Activated CD8-positive, alpha-beta T cell treated with anti-CD3 and anti-CD28 coated beads for 36 hours (primary cell): Measurements from ENCODE around the gene NRTN. TPM values are rescaled to one million over a fixed set of nuclear protein-coding genes. Genes with fewer than 3 reads are reported as not detected.

Source experiments
- ATAC-seq: fragments of 200-7000 bp; cut with Tn5 transposase; one replicate; pipeline ENCODE4 v1.10.0; 2021; ENCODE audit warnings: mild to moderate bottlenecking, moderate library complexity
- CTCF ChIA-PET: fragments of 350-600 bp; sonication (Branson Sonifier 250); formaldehyde crosslinking; loops from one replicate; lab custom pipeline; 2021; ENCODE audit warnings: antibody characterized with exemption; lab: Charles Lee
- POLR2A ChIA-PET: fragments of 350-600 bp; sonication (Branson Sonifier 250); formaldehyde crosslinking; loops from one replicate; lab custom pipeline; 2021; ENCODE audit warnings: antibody characterized with exemption; lab: Charles Lee
- DNase-seq: peaks from one replicate; pipeline ENCODE4 v3.0.0-alpha.2; 2020
- H3K27ac Mint-ChIP-seq: one replicate; pipeline ENCODE4 v1.8.0; 2021; ENCODE audit warnings: mild to moderate bottlenecking, mixed read lengths
- H3K27me3 Mint-ChIP-seq: one replicate; pipeline ENCODE4 v1.8.0; 2021; ENCODE audit warnings: mixed read lengths
- H3K36me3 Mint-ChIP-seq: one replicate; pipeline ENCODE4 v1.8.0; 2021; ENCODE audit warnings: low read depth, mixed read lengths
- H3K4me1 Mint-ChIP-seq: one replicate; pipeline ENCODE4 v1.8.0; 2021; ENCODE audit warnings: low read depth, mixed read lengths
- H3K4me3 Mint-ChIP-seq: one replicate; pipeline ENCODE4 v1.8.0; 2021; ENCODE audit warnings: mild to moderate bottlenecking, moderate library complexity, mixed read lengths
- H3K9me3 Mint-ChIP-seq: one replicate; pipeline ENCODE4 v1.8.0; 2021; ENCODE audit warnings: mixed read lengths
- intact Hi-C: fragments of 100-400 bp; cut with micrococcal nuclease; formaldehyde crosslinking; loops from one replicate; pipeline ENCODE4 v1.10.0; 2022
- total RNA-seq, 2 experiments: library from RNA; stranded (reverse); gene quantifications; one replicate each; pipeline ENCODE4 v1.2.3, GENCODE V29; 2021
- TF ChIP-seq, protein P1 (sequence below): fragments of 200-600 bp; IDR thresholded peaks from one replicate; pipeline ENCODE4 v1.8.0; 2022; ENCODE audit warnings: antibody characterized with exemption, mild to moderate bottlenecking

The NRTN gene
- total RNA-seq, 2 experiments from 2014 or later, result 0.72 TPM; not detected in 1

DNA sequence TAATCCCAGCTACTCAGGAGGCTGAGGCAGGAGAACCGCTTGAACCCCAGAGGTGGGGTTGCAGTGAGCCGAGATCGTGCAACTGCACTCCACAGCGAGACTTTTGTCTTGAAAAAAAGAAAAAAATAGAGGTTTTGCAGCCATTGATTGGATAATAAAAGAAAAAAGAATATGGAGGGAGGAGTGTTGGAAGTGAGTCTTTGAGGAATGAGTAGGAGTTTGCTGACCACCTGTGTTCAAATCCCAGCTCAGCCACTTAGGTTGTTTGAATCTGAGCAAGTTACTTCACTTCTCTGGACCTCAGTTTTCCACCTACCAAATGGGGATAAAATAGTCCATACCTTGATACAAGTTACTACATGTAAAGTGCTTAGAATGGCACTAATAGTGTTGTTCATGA is 6.2 kb downstream of the NRTN start:
- H3K27me3 Mint-ChIP-seq, result no peaks in the 10 kb centered on the region
- no peak overlapping the region for H3K27ac Mint-ChIP-seq
- no peaks in the 10 kb centered on the region for H3K4me1 Mint-ChIP-seq
- TF ChIP-seq, protein P1, sequence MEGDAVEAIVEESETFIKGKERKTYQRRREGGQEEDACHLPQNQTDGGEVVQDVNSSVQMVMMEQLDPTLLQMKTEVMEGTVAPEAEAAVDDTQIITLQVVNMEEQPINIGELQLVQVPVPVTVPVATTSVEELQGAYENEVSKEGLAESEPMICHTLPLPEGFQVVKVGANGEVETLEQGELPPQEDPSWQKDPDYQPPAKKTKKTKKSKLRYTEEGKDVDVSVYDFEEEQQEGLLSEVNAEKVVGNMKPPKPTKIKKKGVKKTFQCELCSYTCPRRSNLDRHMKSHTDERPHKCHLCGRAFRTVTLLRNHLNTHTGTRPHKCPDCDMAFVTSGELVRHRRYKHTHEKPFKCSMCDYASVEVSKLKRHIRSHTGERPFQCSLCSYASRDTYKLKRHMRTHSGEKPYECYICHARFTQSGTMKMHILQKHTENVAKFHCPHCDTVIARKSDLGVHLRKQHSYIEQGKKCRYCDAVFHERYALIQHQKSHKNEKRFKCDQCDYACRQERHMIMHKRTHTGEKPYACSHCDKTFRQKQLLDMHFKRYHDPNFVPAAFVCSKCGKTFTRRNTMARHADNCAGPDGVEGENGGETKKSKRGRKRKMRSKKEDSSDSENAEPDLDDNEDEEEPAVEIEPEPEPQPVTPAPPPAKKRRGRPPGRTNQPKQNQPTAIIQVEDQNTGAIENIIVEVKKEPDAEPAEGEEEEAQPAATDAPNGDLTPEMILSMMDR, result no peak
- CTCF ChIA-PET, result no interaction called here
- DNase-seq (no peak), ATAC-seq (no peak)
- intact Hi-C loops, result no loop called here
- no peak overlapping the region for H3K4me3 Mint-ChIP-seq
- POLR2A ChIA-PET, result no interaction called here
- no peaks in the 10 kb centered on the region for H3K9me3 Mint-ChIP-seq
- no peaks in the 10 kb centered on the region for H3K36me3 Mint-ChIP-seq

DNA sequence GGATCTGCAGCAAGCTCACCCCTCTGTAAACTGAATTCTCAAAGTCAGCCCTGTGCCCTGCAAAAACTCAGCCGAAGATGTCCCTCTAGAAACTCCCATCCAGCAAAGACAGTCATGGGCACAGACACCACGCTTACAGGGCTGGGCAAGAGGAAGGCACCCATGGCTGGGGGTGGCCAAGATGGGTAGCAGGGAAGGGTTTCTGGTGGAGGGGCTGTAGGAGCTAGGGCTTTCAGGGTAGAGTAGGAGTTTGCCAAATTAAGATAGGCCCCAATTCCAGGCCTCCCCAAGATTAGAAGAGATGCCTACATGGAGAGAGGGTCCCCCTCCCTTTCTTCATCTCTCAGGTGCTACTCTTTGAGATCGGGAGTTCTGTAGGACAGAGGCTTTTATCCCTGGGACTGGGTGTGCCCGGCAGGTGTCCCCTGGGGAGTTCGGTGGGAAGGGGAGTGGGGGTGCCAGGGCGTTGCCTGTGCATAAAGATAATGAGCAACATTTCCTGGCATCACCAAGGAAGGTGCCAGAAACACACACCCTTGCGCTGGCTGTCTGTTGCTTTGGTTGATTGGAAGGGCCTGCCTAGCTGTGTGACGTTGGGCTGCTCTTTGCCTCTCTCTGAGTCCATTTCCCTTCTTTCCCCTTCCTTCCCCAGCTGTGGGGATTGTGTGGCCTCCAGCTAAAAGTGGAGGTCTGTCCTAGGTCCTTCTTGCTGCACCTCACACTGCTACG is 9.4 kb downstream of the NRTN start:
- Mint-ChIP-seq H3K27me3 (peaks cover 5% of the 10 kb centered on the region), H3K9me3 (no peaks in the 10 kb centered on the region), H3K4me1 (no peaks in the 10 kb centered on the region), H3K36me3 (no peaks in the 10 kb centered on the region), H3K27ac (no peak overlapping the region), H3K4me3 (no peak overlapping the region)
- DNase-seq (no peak), ATAC-seq (no peak)
- TF ChIP-seq, protein P1, result no peak
- CTCF ChIA-PET, result interaction anchor here (2.2 kb wide), 1 partner anchor 10 kb away, joined by 10 read pairs; no protein-coding TSS in a partner anchor
- intact Hi-C loops, result no loop called here
- POLR2A ChIA-PET, result no interaction called here

DNA sequence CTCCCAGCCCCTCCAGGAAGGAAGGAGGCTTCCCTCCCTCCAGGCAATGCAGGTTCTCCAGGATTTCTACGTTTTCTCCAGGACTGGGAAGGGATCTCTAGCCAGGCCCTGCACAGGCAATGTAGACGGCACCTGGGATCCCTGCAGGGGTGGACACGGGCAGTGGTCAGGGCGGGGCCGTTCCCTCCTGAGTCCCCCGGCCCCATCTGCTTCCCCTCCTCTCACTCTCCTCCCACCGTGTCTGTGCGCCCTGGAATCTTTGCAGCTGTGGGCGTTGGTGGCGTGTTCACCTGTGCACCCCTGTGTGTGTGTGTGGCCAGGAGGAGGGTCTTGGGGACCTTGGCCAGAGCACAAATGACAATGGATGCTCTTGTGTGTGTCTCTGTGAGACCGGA is 10.0 kb downstream of the NRTN start:
- TF ChIP-seq, protein P1, result no peak
- Mint-ChIP-seq H3K4me1 (no peaks in the 10 kb centered on the region), H3K36me3 (no peaks in the 10 kb centered on the region), H3K4me3 (no peak overlapping the region), H3K27me3 (peaks cover 5% of the 10 kb centered on the region), H3K27ac (no peak overlapping the region), H3K9me3 (no peaks in the 10 kb centered on the region)
- intact Hi-C loops, result no loop called here
- DNase-seq (no peak), ATAC-seq (no peak)
- POLR2A ChIA-PET, result no interaction called here
- CTCF ChIA-PET, result interaction anchor here (2.2 kb wide), 1 partner anchor 11 kb away, joined by 10 read pairs; no protein-coding TSS in a partner anchor

DNA sequence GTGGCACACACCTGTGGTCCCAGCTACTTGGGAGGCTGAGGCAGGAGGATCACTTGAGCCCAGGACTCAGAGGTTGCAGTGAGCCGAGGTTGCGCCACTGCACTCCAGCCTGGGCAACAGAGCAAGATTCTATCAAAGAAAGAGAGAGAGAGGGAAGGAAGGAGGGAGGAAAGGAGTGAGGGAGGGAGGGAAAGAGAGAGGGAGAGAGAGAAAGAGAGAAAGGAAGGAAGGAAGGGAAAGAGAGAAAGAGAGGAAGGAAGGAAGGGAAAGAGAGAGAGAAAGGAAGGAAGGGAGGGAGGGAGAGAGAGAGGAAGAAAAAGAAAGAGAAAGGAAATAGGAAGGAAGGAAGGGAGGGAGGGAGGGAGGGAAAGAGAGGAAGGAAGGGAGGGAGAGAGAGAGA is 12.4 kb downstream of the NRTN start:
- intact Hi-C loops, result no loop called here
- peaks cover 5% of the 10 kb centered on the region for H3K27me3 Mint-ChIP-seq
- DNase-seq (no peak), ATAC-seq (no peak)
- CTCF ChIA-PET, result no interaction called here
- H3K36me3 Mint-ChIP-seq, result no peaks in the 10 kb centered on the region
- no peaks in the 10 kb centered on the region for H3K4me1 Mint-ChIP-seq
- TF ChIP-seq, protein P1, result no peak
- no peak overlapping the region for H3K27ac Mint-ChIP-seq
- POLR2A ChIA-PET, result no interaction called here
- no peak overlapping the region for H3K4me3 Mint-ChIP-seq
- no peaks in the 10 kb centered on the region for H3K9me3 Mint-ChIP-seq

DNA sequence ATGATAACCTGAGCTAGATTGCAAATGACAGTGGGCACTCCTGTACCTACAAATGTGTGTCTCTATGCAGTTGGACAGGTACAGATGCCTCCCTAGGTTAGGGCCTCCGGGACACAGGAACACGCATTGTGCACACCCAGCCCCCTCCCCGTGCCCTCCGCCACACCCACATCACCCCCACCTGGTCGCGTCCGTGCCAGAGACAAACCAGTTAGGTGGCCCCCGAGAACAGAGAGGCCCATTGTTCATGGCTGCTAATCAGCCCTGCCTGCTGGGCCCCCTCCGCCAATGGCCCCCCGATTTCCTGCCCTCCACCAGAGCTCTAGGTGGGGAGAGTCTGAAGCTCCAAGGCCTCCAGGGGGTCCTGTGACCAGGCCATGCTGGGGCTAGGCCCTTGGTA is 13.7 kb downstream of the NRTN start:
- ChIA-PET CTCF (interaction anchor here (1.4 kb wide), 1 partner anchor 15 kb away, joined by 4 read pairs; no protein-coding TSS in a partner anchor), POLR2A (no interaction called here)
- no peak overlapping the region for H3K4me3 Mint-ChIP-seq

More for the DNA sequence above, 13.7 kb downstream of the NRTN start:
- TF ChIP-seq, protein P1, result no peak
- H3K27ac Mint-ChIP-seq, result no peak overlapping the region
- DNase-seq, result no peak
- H3K4me1 Mint-ChIP-seq, result no peaks in the 10 kb centered on the region
- H3K36me3 Mint-ChIP-seq, result no peaks in the 10 kb centered on the region
- no peaks in the 10 kb centered on the region for H3K9me3 Mint-ChIP-seq
- no peak for ATAC-seq
- intact Hi-C loops, result no loop called here
- H3K27me3 Mint-ChIP-seq, result peaks cover 5% of the 10 kb centered on the region
